ENCODE measurements around the gene PCDHGB4.

DNA sequence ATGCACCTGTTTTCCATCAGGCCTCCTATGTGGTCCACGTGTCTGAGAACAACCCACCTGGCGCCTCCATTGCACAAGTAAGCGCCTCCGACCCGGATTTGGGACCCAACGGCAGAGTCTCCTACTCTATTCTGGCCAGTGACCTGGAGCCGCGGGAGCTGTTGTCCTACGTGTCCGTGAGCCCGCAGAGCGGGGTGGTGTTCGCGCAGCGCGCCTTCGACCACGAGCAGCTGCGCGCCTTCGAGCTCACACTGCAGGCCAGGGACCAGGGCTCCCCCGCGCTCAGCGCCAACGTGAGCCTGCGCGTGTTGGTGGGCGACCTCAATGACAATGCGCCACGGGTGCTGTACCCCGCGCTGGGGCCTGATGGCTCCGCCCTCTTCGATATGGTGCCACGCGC is 35.9 kb upstream of the PCDHGB4 start:
- TF ChIP-seq, protein P1, sequence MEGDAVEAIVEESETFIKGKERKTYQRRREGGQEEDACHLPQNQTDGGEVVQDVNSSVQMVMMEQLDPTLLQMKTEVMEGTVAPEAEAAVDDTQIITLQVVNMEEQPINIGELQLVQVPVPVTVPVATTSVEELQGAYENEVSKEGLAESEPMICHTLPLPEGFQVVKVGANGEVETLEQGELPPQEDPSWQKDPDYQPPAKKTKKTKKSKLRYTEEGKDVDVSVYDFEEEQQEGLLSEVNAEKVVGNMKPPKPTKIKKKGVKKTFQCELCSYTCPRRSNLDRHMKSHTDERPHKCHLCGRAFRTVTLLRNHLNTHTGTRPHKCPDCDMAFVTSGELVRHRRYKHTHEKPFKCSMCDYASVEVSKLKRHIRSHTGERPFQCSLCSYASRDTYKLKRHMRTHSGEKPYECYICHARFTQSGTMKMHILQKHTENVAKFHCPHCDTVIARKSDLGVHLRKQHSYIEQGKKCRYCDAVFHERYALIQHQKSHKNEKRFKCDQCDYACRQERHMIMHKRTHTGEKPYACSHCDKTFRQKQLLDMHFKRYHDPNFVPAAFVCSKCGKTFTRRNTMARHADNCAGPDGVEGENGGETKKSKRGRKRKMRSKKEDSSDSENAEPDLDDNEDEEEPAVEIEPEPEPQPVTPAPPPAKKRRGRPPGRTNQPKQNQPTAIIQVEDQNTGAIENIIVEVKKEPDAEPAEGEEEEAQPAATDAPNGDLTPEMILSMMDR (IDR thresholded peaks at IDR 0.05), result no peak
- TF ChIP-seq POLR2A (IDR thresholded peaks at IDR 0.05), result no peak

Data from uterus (tissue), 2 donors.